Hepatocyte (in vitro differentiated cells): ENCODE measurements around the gene DTD1. TPM values are rescaled to one million over a fixed set of nuclear protein-coding genes. Genes with fewer than 3 reads are reported as not detected.

Experiments used
- DNase-seq: peaks from one replicate; pipeline ENCODE4 v3.0.0-alpha.2; 2016; ENCODE audit warnings: low spot score
- H2AFZ ChIP-seq: fragments of 200-600 bp; sonication (generic); 2 replicates; pipeline ENCODE4 v1.6.0; 2016; ENCODE audit warnings: antibody characterized with exemption, mild to moderate bottlenecking
- H3K27ac ChIP-seq: fragments of 200-600 bp; sonication (generic); 2 replicates; pipeline ENCODE4 v1.5.1; 2016; ENCODE audit warnings: mild to moderate bottlenecking
- H3K27me3 ChIP-seq: fragments of 200-600 bp; sonication (generic); 2 replicates; pipeline ENCODE4 v1.6.1; 2016
- H3K36me3 ChIP-seq: fragments of 200-600 bp; sonication (generic); replicated peaks from 2 replicates; pipeline ENCODE4 v1.5.1; 2016; ENCODE audit warnings: low read depth; ENCODE audit not compliant: insufficient read depth
- H3K4me1 ChIP-seq: fragments of 200-600 bp; sonication (generic); 2 replicates; pipeline ENCODE4 v1.5.1; 2016; ENCODE audit warnings: mild to moderate bottlenecking, moderate library complexity; ENCODE audit not compliant: insufficient read depth
- H3K4me2 ChIP-seq: fragments of 200-600 bp; sonication (generic); 2 replicates; pipeline ENCODE4 v1.6.0; 2016
- H3K4me3 ChIP-seq: fragments of 200-600 bp; sonication (generic); 2 replicates; pipeline ENCODE4 v1.5.1; 2016; ENCODE audit warnings: mild to moderate bottlenecking
- H3K79me2 ChIP-seq: fragments of 200-600 bp; sonication (generic); 2 replicates; pipeline ENCODE4 v1.6.0; 2017; ENCODE audit warnings: mild to moderate bottlenecking
- H3K9me2 ChIP-seq: fragments of 200-600 bp; sonication (generic); replicated peaks from 2 replicates; pipeline ENCODE4 v1.6.0; 2017; ENCODE audit warnings: mild to moderate bottlenecking; ENCODE audit not compliant: insufficient read depth
- H3K9me3 ChIP-seq: fragments of 200-600 bp; sonication (generic); 2 replicates; pipeline ENCODE4 v1.5.1; 2016; ENCODE audit warnings: low read depth, mild to moderate bottlenecking
- H4K20me1 ChIP-seq: fragments of 200-600 bp; sonication (generic); 2 replicates; pipeline ENCODE4 v1.6.0; 2016; ENCODE audit warnings: mild to moderate bottlenecking; ENCODE audit not compliant: insufficient read depth, poor library complexity, severe bottlenecking
- CTCF ChIP-seq: fragments of 200-600 bp; sonication (generic); IDR thresholded peaks from 2 replicates; pipeline ENCODE4 v1.5.1; 2016; ENCODE audit warnings: antibody characterized with exemption, mild to moderate bottlenecking; ENCODE audit not compliant: poor library complexity
- EZH2 ChIP-seq: fragments of 200-600 bp; sonication (generic); IDR thresholded peaks from 2 replicates; pipeline ENCODE4 v1.6.1; 2016; ENCODE audit warnings: antibody characterized with exemption, mild to moderate bottlenecking, borderline replicate concordance
- EZH2phosphoT487 ChIP-seq: fragments of 200-600 bp; sonication (generic); IDR thresholded peaks from one replicate; pipeline ENCODE4 v1.6.1; 2018; ENCODE audit warnings: antibody characterized with exemption, mild to moderate bottlenecking, low read depth, moderate library complexity; ENCODE audit not compliant: unreplicated experiment, severe bottlenecking
- WGBS: methylation state at CpG from one replicate; pipeline ENCODE4 v1.1.6; 2016; ENCODE audit warnings: low lambda C conversion rate; ENCODE audit errors: missing lambda C conversion rate; 5-methylcytosine and 5-hydroxymethylcytosine counted together
- polyA plus RNA-seq: library from polyadenylated mRNA; unstranded; fragments of >200 nt; fragmentation: Nextera tagmentation; extraction: Ambion mirVana; gene quantifications from 2 replicates; pipeline ENCODE4 v1.2.1, GENCODE V29; 2016
- total RNA-seq: library from RNA; depleted of rRNA; stranded (reverse); fragments of >200 nt; gene quantifications from 2 replicates; pipeline ENCODE4 v1.2.3, GENCODE V29; 2014

The DTD1 gene
- total and polyA plus RNA-seq, 2 experiments from 2014 or later = 30.1 to 40.1 TPM

- Histone ChIP-seq H3K9me2 (no peaks in the 10 kb centered on the region), H4K20me1 (no peaks in the 10 kb centered on the region), H3K79me2 (no peaks in the 10 kb centered on the region), H2AFZ (no peak overlapping the region), H3K36me3 (no peaks in the 10 kb centered on the region), H3K4me3 (no peak overlapping the region), H3K4me1 (no peaks in the 10 kb centered on the region), H3K27me3 (no peaks in the 10 kb centered on the region), H3K9me3 (no peaks in the 10 kb centered on the region), H3K4me2 (no peak overlapping the region), H3K27ac (no peak overlapping the region)
- no peak for DNase-seq
- 94% methylated on average over 4 of the region's 5 CpGs for WGBS
- TF ChIP-seq EZH2 (no peak), CTCF (no peak), EZH2phosphoT487 (no peak)
These were observed 161.1 kb downstream of the DTD1 start for GRCh38 chr20:18748987-18749386.

- Histone ChIP-seq H3K27me3 (no peaks in the 10 kb centered on the region), H4K20me1 (no peaks in the 10 kb centered on the region), H3K9me3 (no peaks in the 10 kb centered on the region), H3K9me2 (no peaks in the 10 kb centered on the region), H3K79me2 (no peaks in the 10 kb centered on the region), H3K4me1 (no peaks in the 10 kb centered on the region), H3K36me3 (no peaks in the 10 kb centered on the region), H3K4me2 (no peak overlapping the region), H3K27ac (no peak overlapping the region), H3K4me3 (no peak overlapping the region), H2AFZ (no peak overlapping the region)
- WGBS = 87% methylated on average over 7 of the region's 7 CpGs
- DNase-seq = no peak
- TF ChIP-seq EZH2phosphoT487 (no peak), EZH2 (no peak), CTCF (no peak)
These were observed 161.7 kb downstream of the DTD1 start for GRCh38 chr20:18749528-18749927.

- TF ChIP-seq EZH2 = no peak
- TF ChIP-seq EZH2phosphoT487 = no peak
- no peak for TF ChIP-seq CTCF
- Histone ChIP-seq H3K4me1 (no peaks in the 10 kb centered on the region), H2AFZ (no peak overlapping the region), H3K36me3 (no peaks in the 10 kb centered on the region), H3K4me3 (no peak overlapping the region), H3K79me2 (no peaks in the 10 kb centered on the region), H3K4me2 (no peak overlapping the region), H3K27me3 (no peaks in the 10 kb centered on the region), H4K20me1 (no peaks in the 10 kb centered on the region), H3K27ac (no peak overlapping the region), H3K9me3 (no peaks in the 10 kb centered on the region), H3K9me2 (no peaks in the 10 kb centered on the region)
- WGBS = 4% methylated on average over 1 of the region's 1 CpG
- no peak for DNase-seq
These were observed 162.9 kb downstream of the DTD1 start for GRCh38 chr20:18750735-18751134.

GRCh38 chr20:18754030-18754652, 166.3 kb downstream of the DTD1 start:
- H3K36me3 ChIP-seq = no peaks in the 10 kb centered on the region
- H3K27me3 ChIP-seq = no peaks in the 10 kb centered on the region
- no peaks in the 10 kb centered on the region for H4K20me1 ChIP-seq
- H3K4me3 ChIP-seq = no peak overlapping the region
- no peak for TF ChIP-seq EZH2
- no peak for TF ChIP-seq CTCF
- TF ChIP-seq EZH2phosphoT487 = no peak
- no peaks in the 10 kb centered on the region for H3K79me2 ChIP-seq
- no peaks in the 10 kb centered on the region for H3K9me2 ChIP-seq
- DNase-seq = no peak
- WGBS = 76% methylated on average over 5 of the region's 5 CpGs
- no peak overlapping the region for H3K27ac ChIP-seq
- H3K9me3 ChIP-seq = no peaks in the 10 kb centered on the region
- H3K4me1 ChIP-seq = no peaks in the 10 kb centered on the region
- no peak overlapping the region for H3K4me2 ChIP-seq
- H2AFZ ChIP-seq = no peak overlapping the region
